ENCODE results near the gene ELAVL3. TPM values are rescaled to one million over a fixed set of nuclear protein-coding genes. Genes with fewer than 3 reads are reported as not detected.
A peak's percentile ranks its signal among the peaks of the same experiment; 100 is the strongest.

The ELAVL3 gene
- polyA plus RNA-seq, 1 donor from 2014 or later: 38.7 TPM

GRCh38 chr19:11446652-11447301 is 34.1 kb downstream of the ELAVL3 start:
- TF ChIP-seq SMC3 (conservative IDR thresholded peaks at IDR 0.05; ENCODE audit: poor library complexity) (peak; percentile 66), MXI1 (conservative IDR thresholded peaks at IDR 0.05; ENCODE audit: poor library complexity, severe bottlenecking) (no peak), CTCF (IDR thresholded peaks at IDR 0.05; ENCODE audit: poor library complexity, severe bottlenecking) (peak; percentile 69), EZH2 (IDR thresholded peaks at IDR 0.05; ENCODE audit: borderline replicate concordance, insufficient read depth, low read length, poor library complexity, severe bottlenecking) (no peak), RAD21 (conservative IDR thresholded peaks at IDR 0.05) (peak; percentile 70)
- Histone ChIP-seq H3K4me3 (ENCODE audit: low read length) (no peak overlapping the region), H3K27ac (ENCODE audit: low read length) (no peak overlapping the region), H3K9me3 (ENCODE audit: low read length) (no peaks in the 10 kb centered on the region), H4K20me1 (ENCODE audit: insufficient read depth) (no peaks in the 10 kb centered on the region), H3K79me2 (replicated peaks; ENCODE audit: insufficient read depth, low read length) (no peaks in the 10 kb centered on the region), H2AFZ (ENCODE audit: low read depth, low read length) (no peak overlapping the region), H3F3A (ENCODE audit: insufficient read depth, low read length, poor library complexity, severe bottlenecking) (peaks cover 3% of the 10 kb centered on the region), H3K9ac (ENCODE audit: low read length) (no peak overlapping the region), H3K36me3 (ENCODE audit: insufficient read depth, low read length) (no peaks in the 10 kb centered on the region), H3K27me3 (ENCODE audit: insufficient read depth, low read depth, low read length) (no peaks in the 10 kb centered on the region), H3K4me2 (ENCODE audit: low read length) (no peak overlapping the region), H3K9me2 (ENCODE audit: insufficient read depth, low read length) (no peaks in the 10 kb centered on the region)

GRCh38 chr19:11446271-11446651 is 34.6 kb downstream of the ELAVL3 start:
- Histone ChIP-seq H3K27ac (ENCODE audit: low read length) (no peak overlapping the region), H2AFZ (ENCODE audit: low read depth, low read length) (no peak overlapping the region), H3K9me2 (ENCODE audit: insufficient read depth, low read length) (no peaks in the 10 kb centered on the region), H3K4me2 (ENCODE audit: low read length) (no peak overlapping the region), H3K27me3 (ENCODE audit: insufficient read depth, low read depth, low read length) (no peaks in the 10 kb centered on the region), H3K36me3 (ENCODE audit: insufficient read depth, low read length) (no peaks in the 10 kb centered on the region), H3F3A (ENCODE audit: insufficient read depth, low read length, poor library complexity, severe bottlenecking) (peaks cover 3% of the 10 kb centered on the region), H3K4me3 (ENCODE audit: low read length) (no peak overlapping the region), H3K9ac (ENCODE audit: low read length) (no peak overlapping the region), H3K9me3 (ENCODE audit: low read length) (no peaks in the 10 kb centered on the region), H3K79me2 (replicated peaks; ENCODE audit: insufficient read depth, low read length) (no peaks in the 10 kb centered on the region), H4K20me1 (ENCODE audit: insufficient read depth) (no peaks in the 10 kb centered on the region)
- no peak for TF ChIP-seq REST (IDR thresholded peaks at IDR 0.05; ENCODE audit: borderline replicate concordance)
- TF ChIP-seq EZH2 (IDR thresholded peaks at IDR 0.05; ENCODE audit: borderline replicate concordance, insufficient read depth, low read length, poor library complexity, severe bottlenecking): no peak
- no peak for TF ChIP-seq CTCF (IDR thresholded peaks at IDR 0.05; ENCODE audit: poor library complexity, severe bottlenecking)
- no peak for TF ChIP-seq RAD21 (conservative IDR thresholded peaks at IDR 0.05)
- no peak for TF ChIP-seq POLR2AphosphoS5 (IDR thresholded peaks at IDR 0.05)
- TF ChIP-seq SMC3 (conservative IDR thresholded peaks at IDR 0.05; ENCODE audit: poor library complexity): no peak
- no peak for TF ChIP-seq EP300 (conservative IDR thresholded peaks at IDR 0.05; ENCODE audit: poor library complexity, severe bottlenecking)
- TF ChIP-seq MXI1 (conservative IDR thresholded peaks at IDR 0.05; ENCODE audit: poor library complexity, severe bottlenecking): no peak
- TF ChIP-seq TAF1 (IDR thresholded peaks at IDR 0.05; ENCODE audit: low read depth): no peak
